ENCODE data around the gene TPRX1. TPM values are rescaled to one million over a fixed set of nuclear protein-coding genes. Genes with fewer than 3 reads are reported as not detected.
"Not testable (repeated sequence)": the region's sequence is repeated elsewhere in the genome, so short reads cannot be mapped to it uniquely, and the experiment has no call there.

The TPRX1 gene
- total RNA-seq, 1 experiment from 2014 or later = not detected

DNA sequence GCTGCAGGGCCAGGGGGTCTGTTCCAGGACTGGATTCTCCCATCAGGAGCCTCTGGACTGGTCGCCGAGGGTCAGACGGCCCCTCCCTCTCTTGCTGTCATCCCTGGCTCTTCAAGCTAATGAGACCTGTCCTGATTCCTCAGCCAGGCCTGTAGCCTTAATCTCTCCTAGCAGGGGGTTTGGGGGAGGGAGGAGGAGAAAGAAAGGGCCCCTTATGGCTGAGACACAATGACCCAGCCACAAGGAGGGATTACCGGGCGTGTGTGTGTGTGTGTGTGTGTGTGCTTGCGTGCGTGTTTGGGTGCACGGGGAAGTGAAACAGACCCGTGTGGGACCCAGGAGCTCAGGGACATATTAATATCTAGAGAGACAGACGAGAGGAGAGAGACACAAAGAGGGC is 15.5 kb upstream of the TPRX1 start:
- Mint-ChIP-seq H3K4me1 (ENCODE audit: low read depth, unreplicated experiment) (no peaks in the 10 kb centered on the region), H3K27me3 (ENCODE audit: unreplicated experiment) (peaks cover 61% of the 10 kb centered on the region), H3K27ac (ENCODE audit: unreplicated experiment) (no peak overlapping the region), H3K36me3 (ENCODE audit: insufficient read depth, unreplicated experiment) (no peaks in the 10 kb centered on the region), H3K9me3 (ENCODE audit: low read depth, unreplicated experiment) (no peaks in the 10 kb centered on the region), H3K4me3 (ENCODE audit: low read depth, unreplicated experiment) (no peak overlapping the region)
- intact Hi-C loops (cut with micrococcal nuclease; ENCODE audit: unreplicated experiment) = no loop called here
- TF ChIP-seq, protein P1, sequence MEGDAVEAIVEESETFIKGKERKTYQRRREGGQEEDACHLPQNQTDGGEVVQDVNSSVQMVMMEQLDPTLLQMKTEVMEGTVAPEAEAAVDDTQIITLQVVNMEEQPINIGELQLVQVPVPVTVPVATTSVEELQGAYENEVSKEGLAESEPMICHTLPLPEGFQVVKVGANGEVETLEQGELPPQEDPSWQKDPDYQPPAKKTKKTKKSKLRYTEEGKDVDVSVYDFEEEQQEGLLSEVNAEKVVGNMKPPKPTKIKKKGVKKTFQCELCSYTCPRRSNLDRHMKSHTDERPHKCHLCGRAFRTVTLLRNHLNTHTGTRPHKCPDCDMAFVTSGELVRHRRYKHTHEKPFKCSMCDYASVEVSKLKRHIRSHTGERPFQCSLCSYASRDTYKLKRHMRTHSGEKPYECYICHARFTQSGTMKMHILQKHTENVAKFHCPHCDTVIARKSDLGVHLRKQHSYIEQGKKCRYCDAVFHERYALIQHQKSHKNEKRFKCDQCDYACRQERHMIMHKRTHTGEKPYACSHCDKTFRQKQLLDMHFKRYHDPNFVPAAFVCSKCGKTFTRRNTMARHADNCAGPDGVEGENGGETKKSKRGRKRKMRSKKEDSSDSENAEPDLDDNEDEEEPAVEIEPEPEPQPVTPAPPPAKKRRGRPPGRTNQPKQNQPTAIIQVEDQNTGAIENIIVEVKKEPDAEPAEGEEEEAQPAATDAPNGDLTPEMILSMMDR (IDR thresholded peaks at IDR 0.05; ENCODE audit: unreplicated experiment) = no peak
- no TSS peak for BruUV-seq (replicated peaks)
- DNase-seq = no peak
- CTCF ChIA-PET = no interaction called here

DNA sequence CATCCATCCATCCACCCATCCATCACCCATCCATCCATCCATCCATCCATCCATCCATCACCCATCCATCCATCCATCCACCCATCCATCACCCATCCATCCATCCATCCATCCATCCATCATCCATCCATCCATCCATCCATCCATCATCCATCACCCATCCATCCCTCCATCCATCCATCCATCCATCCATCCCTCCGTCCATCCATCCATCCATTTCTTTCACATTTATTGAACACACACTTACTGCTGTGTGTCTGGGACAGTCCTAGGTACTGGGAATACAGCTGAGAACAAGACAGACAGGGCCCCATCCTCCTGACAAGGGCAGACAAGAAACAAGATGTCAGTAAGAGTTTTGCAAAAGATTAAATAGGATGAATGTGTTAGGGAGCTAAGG is 13.9 kb upstream of the TPRX1 start:
- H3K9me3 Mint-ChIP-seq (ENCODE audit: low read depth, unreplicated experiment); intact Hi-C loops (cut with micrococcal nuclease; ENCODE audit: unreplicated experiment); H3K36me3 Mint-ChIP-seq (ENCODE audit: insufficient read depth, unreplicated experiment); H3K4me3 Mint-ChIP-seq (ENCODE audit: low read depth, unreplicated experiment); H3K4me1 Mint-ChIP-seq (ENCODE audit: low read depth, unreplicated experiment); DNase-seq; BruUV-seq (replicated peaks); CTCF ChIA-PET; H3K27ac Mint-ChIP-seq (ENCODE audit: unreplicated experiment): not testable (repeated sequence)
- peaks cover 57% of the 10 kb centered on the region for H3K27me3 Mint-ChIP-seq (ENCODE audit: unreplicated experiment)

DNA sequence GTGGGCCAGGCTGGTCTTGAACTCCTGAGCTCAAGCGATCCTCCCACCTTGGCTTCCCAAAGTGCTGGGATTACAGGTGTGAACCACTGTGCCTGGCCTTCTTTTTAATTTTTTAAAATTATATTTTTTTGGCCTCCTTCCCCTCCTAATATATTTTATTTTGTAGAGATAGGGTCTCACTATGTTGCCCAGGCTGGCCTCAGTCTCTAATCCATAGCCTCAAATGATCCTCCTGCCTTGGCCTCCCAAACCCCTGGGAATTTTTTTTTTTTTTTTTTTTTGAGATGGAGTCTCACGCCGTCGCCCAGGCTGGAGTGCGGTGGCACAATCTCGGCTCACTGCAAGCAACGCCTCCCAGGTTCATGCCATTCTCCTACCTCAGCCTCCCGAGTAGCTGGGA is 11.9 kb upstream of the TPRX1 start:
- CTCF ChIA-PET = interaction anchor here (0.5 to 0.6 kb wide), 2 partner anchors 40 to 84 kb away, joined by 5 read pairs; no protein-coding TSS in a partner anchor
- peaks cover 37% of the 10 kb centered on the region for H3K27me3 Mint-ChIP-seq (ENCODE audit: unreplicated experiment)
- BruUV-seq (replicated peaks); DNase-seq; H3K9me3 Mint-ChIP-seq (ENCODE audit: low read depth, unreplicated experiment); H3K4me1 Mint-ChIP-seq (ENCODE audit: low read depth, unreplicated experiment); H3K27ac Mint-ChIP-seq (ENCODE audit: unreplicated experiment); H3K4me3 Mint-ChIP-seq (ENCODE audit: low read depth, unreplicated experiment); intact Hi-C loops (cut with micrococcal nuclease; ENCODE audit: unreplicated experiment); H3K36me3 Mint-ChIP-seq (ENCODE audit: insufficient read depth, unreplicated experiment): not testable (repeated sequence)

DNA sequence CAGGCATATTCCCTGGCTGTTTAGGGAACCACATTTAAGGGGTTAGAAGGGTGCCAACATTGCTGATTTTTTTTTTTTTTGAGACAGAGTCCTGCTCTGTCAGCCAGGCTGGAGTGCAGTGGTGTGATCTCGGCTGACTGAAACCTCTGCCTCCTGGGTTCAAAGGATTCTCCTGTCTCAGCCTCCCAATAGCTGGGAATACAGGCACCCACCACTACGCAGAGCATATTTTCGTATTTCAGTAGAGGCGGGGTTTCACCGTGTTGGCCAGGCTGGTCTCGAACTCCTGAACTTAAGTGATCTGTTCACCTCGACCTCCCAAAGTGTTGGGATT is 9.6 kb upstream of the TPRX1 start:
- no peak for DNase-seq
- intact Hi-C loops (cut with micrococcal nuclease; ENCODE audit: unreplicated experiment) = loop anchor here (5.0 kb wide), 1 partner anchor 48 kb away; no protein-coding TSS in a partner anchor
- peaks cover 14% of the 10 kb centered on the region for H3K27me3 Mint-ChIP-seq (ENCODE audit: unreplicated experiment)
- no peaks in the 10 kb centered on the region for H3K4me1 Mint-ChIP-seq (ENCODE audit: low read depth, unreplicated experiment)
- no peaks in the 10 kb centered on the region for H3K9me3 Mint-ChIP-seq (ENCODE audit: low read depth, unreplicated experiment)
- no peaks in the 10 kb centered on the region for H3K36me3 Mint-ChIP-seq (ENCODE audit: insufficient read depth, unreplicated experiment)
- no TSS peak for BruUV-seq (replicated peaks)
- no peak overlapping the region for H3K27ac Mint-ChIP-seq (ENCODE audit: unreplicated experiment)
- CTCF ChIA-PET = interaction anchor here (0.6 to 1.2 kb wide), 2 partner anchors 55 to 426 kb away, joined by 3 to 7 read pairs; no protein-coding TSS in a partner anchor
- no peak overlapping the region for H3K4me3 Mint-ChIP-seq (ENCODE audit: low read depth, unreplicated experiment)
- TF ChIP-seq, protein P1 (IDR thresholded peaks at IDR 0.05; ENCODE audit: unreplicated experiment) = peak; percentile 40

DNA sequence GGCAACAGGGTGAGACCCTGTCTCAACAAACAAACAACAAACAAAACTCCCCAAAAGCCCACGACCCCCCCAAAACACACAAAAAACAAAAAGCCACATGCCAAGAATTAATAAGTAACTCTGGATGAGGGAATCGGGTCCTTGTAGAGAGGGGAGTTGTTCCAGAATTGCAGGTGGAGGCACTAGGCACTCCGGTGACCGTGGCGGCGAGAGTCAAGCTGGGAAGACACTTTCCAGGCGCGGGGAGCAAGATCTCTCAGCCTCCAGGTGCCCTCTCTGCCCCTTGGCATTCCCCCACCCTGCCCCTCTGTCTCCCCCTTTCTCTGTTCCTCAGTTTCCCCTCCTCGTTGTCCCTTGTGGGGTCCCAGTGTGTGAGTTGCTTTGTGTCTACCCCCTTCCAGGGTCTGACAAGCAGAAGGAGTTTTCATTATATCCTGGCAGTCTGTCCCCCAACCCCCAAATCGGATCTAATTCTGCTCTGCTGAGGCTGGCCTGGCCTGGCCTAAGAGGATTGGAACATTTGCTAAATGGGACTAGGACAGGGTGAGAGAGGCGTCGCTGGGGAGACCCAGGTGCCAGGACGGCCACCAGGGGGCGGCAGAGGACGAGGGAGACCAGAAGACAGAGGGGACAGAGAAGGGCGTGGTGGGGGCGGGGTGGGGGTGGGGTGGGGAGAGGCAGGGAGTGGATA is 9.1 kb upstream of the TPRX1 start:
- no peaks in the 10 kb centered on the region for H3K4me1 Mint-ChIP-seq (ENCODE audit: low read depth, unreplicated experiment)
- no peaks in the 10 kb centered on the region for H3K36me3 Mint-ChIP-seq (ENCODE audit: insufficient read depth, unreplicated experiment)
- intact Hi-C loops (cut with micrococcal nuclease; ENCODE audit: unreplicated experiment) = loop anchor here (5.0 kb wide), 1 partner anchor 49 kb away; no protein-coding TSS in a partner anchor
- TF ChIP-seq, protein P1 (IDR thresholded peaks at IDR 0.05; ENCODE audit: unreplicated experiment) = peak; percentile 81
- H3K9me3 Mint-ChIP-seq (ENCODE audit: low read depth, unreplicated experiment) = no peaks in the 10 kb centered on the region
- H3K27me3 Mint-ChIP-seq (ENCODE audit: unreplicated experiment) = peaks cover 9% of the 10 kb centered on the region
- no peak overlapping the region for H3K4me3 Mint-ChIP-seq (ENCODE audit: low read depth, unreplicated experiment)
- CTCF ChIA-PET = interaction anchor here (0.6 to 1.2 kb wide), 2 partner anchors 55 to 426 kb away, joined by 3 to 7 read pairs; no protein-coding TSS in a partner anchor
- peak; percentile 92 for DNase-seq
- no peak overlapping the region for H3K27ac Mint-ChIP-seq (ENCODE audit: unreplicated experiment)
- BruUV-seq (replicated peaks) = no TSS peak
